Lower leg skin (tissue), 4 donors: ENCODE results near the gene PTCD3. TPM values are rescaled to one million over a fixed set of nuclear protein-coding genes. Genes with fewer than 3 reads are reported as not detected.

Experiments
- DNase-seq, 2 donors: peaks; one replicate each; pipeline ENCODE4 v3.0.0-alpha.2; 2019; ENCODE audit warnings: low spot score in 2 of 2
- H3K4me3 ChIP-seq: fragments of 200-600 bp; sonication (generic); 2 replicates; pipeline ENCODE4 v1.5.1; 2017; ENCODE audit warnings: mild to moderate bottlenecking, low read depth; ENCODE audit not compliant: poor library complexity, severe bottlenecking
- POLR2A ChIP-seq, 2 donors: fragments of 450-650 bp; IDR thresholded peaks; one replicate each; pipeline ENCODE4 v1.6.1; 2016 to 2017; ENCODE audit warnings: antibody characterized with exemption in 2 of 2, mild to moderate bottlenecking in 1 of 2, moderate library complexity in 1 of 2
- WGBS, 2 donors: methylation state at CpG; one replicate each; pipeline ENCODE4 v1.1.5; 2018; 5-methylcytosine and 5-hydroxymethylcytosine counted together
- intact Hi-C: fragments of 100-400 bp; cut with DNase I; formaldehyde crosslinking; loops from one replicate; pipeline ENCODE4 v1.15.0; 2023; ENCODE audit warnings: low total_unique reads
- total RNA-seq, 4 donors: library from RNA; depleted of rRNA; stranded (reverse); fragments of >200 nt; gene quantifications; one replicate each; pipeline ENCODE4 v1.1.0, GENCODE V29; 2016
- TF ChIP-seq, protein P1 (sequence below), 3 donors: fragments of 450-650 bp; IDR thresholded peaks; one replicate each; pipeline ENCODE4 v1.5.1; 2016; ENCODE audit warnings: antibody characterized with exemption in 3 of 3, mild to moderate bottlenecking in 3 of 3, moderate library complexity in 2 of 3

Gene PTCD3
- total RNA-seq, 4 donors from 2014 or later: 35.5 to 98.7 (median 48.5) TPM

DNA sequence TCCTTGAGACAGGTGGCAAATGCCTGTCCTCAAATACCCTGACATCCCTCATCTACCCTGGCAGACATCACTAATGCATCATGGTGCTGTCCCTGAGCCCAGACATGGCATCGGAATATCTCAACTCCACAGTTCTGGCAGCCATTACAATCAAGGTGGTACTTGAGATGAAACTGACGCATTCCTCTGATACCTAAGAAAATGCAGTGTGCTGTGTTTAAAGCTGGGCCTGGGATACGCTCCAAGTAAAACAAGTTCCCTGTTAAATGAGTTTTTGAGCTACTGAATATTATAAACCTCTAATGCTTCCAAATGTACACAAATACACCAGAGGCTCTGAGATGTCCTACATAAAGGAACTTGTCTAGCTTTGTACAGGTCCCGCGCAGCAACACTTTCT is 30.1 kb upstream of the PTCD3 start:
- H3K4me3 ChIP-seq: no peak overlapping the region
- intact Hi-C loops: loop anchor here (5.0 kb wide), 2 partner anchors 189 to 249 kb away; partner anchors contain the start of gene ST3GAL5
- no peak for DNase-seq
- TF ChIP-seq, protein P1, sequence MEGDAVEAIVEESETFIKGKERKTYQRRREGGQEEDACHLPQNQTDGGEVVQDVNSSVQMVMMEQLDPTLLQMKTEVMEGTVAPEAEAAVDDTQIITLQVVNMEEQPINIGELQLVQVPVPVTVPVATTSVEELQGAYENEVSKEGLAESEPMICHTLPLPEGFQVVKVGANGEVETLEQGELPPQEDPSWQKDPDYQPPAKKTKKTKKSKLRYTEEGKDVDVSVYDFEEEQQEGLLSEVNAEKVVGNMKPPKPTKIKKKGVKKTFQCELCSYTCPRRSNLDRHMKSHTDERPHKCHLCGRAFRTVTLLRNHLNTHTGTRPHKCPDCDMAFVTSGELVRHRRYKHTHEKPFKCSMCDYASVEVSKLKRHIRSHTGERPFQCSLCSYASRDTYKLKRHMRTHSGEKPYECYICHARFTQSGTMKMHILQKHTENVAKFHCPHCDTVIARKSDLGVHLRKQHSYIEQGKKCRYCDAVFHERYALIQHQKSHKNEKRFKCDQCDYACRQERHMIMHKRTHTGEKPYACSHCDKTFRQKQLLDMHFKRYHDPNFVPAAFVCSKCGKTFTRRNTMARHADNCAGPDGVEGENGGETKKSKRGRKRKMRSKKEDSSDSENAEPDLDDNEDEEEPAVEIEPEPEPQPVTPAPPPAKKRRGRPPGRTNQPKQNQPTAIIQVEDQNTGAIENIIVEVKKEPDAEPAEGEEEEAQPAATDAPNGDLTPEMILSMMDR (IDR thresholded peaks at IDR 0.05): no peak
- no peak for TF ChIP-seq POLR2A (IDR thresholded peaks at IDR 0.05)
- WGBS, 2 donors: 97 to 99% methylated on average over 5 of the region's 5 CpGs

DNA sequence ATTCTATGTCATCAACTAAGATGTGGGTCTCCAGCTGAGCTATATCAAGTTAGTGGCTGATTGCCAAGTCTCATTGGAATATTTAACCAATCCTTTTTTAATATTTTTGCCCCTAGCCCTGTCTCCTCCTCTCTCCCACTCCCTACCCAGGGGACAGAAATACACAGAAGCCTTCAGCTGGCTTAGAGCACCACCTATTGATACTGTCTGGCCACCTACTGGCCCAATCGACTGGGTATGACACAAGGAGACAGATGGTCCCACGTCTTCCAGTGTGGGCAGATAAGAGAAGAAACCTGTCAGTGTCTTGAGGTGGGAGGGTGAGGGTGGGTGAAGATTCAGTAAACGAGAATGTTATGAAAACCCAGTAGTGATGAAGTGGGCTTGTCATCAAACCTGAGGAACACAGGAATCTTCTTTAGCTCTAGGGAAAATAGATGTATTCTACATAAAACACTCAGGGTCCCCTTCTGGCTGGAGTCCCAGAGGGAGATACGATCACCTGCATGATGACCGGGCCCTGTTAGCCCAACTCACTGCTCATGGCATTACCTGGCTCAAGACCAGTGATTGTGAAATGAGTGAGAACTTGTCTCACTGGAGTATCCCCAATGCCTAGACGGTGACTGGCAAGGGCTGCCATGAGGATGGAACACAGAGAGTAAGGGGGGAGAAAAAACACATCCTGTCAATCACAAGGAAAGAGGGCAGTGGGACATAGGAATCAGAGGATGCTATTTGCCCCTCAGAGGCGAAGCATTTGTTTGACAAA is 27.1 kb upstream of the PTCD3 start:
- intact Hi-C loops: loop anchor here (5.0 kb wide), 2 partner anchors 192 to 252 kb away; partner anchors contain the start of gene ST3GAL5
- no peak for DNase-seq
- 56 to 57% methylated on average over 7 of the region's 7 CpGs for WGBS, 2 donors
- H3K4me3 ChIP-seq: no peak overlapping the region
- no peak for TF ChIP-seq POLR2A (IDR thresholded peaks at IDR 0.05)
- TF ChIP-seq, protein P1 (IDR thresholded peaks at IDR 0.05): no peak

DNA sequence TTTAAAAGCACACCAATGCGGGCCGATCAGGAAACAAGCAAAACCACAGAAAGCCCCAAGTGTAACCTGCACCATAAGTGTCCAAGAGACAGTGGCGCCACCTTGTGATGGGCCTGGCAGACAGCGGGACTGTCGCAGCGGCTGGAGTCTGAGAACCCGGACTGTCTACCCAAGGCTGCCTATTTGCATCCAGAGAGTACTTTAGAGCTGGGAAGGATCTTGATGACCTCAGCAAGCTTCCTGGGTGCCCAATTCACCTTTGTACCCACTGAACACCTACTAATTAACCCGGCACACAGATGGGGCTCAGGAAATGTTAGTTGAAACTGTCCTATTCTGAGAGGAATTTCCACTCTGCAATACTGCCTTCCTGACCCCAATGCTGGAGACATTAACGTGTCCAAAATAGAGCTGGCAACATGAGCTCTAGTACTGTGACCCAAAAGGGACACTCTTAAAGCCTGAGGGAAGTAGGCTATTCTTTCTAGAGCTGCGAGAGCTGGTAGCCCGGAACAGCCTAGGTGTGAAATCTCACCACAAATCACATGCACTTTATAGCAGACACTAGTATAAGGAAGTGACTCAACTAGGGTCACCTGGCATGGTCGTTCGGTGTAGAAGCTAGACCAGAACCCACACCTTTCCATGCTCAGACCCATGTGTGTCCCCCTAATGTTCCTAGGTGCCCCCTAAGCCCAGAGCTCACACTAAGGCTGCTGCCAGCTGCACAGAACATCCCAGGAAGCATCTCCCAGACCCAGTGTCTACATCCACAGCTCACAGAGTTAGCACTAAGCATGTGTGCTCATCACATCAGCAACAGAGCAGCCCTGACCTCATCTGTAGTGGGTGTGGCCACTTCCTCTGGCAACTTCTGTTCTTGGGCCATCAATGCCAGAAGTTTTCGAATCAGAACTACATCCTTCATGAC is 25.8 kb upstream of the PTCD3 start:
- intact Hi-C loops: loop anchor here (5.0 kb wide), 2 partner anchors 193 to 253 kb away; partner anchors contain the start of gene ST3GAL5
- H3K4me3 ChIP-seq: no peak overlapping the region
- 40 to 48% methylated on average over 14 of the region's 14 CpGs for WGBS, 2 donors
- DNase-seq: peak; percentile 69 to 97
- TF ChIP-seq POLR2A (IDR thresholded peaks at IDR 0.05): no peak
- TF ChIP-seq, protein P1 (IDR thresholded peaks at IDR 0.05): peak in 1 of 3 donors; percentile 60

DNA sequence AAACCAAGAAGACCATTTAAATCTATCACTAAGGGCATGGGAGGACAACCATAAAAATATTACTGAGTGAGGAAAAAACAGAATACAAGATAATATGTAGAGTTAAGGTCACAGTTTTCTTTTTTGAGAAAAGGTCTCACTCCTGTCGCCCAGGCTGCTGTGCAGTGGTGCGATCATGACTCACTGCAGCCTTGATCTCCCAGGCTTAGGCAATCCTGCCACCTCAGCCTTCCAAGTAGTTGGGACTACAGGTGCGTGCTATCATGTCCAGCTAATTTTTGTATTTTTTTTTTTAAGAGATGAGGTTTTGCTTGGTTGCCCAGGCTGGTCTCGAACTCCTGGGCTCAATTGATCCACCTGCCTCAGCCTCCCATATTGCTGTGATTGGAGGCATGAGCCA is 24.3 kb upstream of the PTCD3 start:
- H3K4me3 ChIP-seq: no peak overlapping the region
- WGBS, 2 donors: 94 to 97% methylated on average over 4 of the region's 4 CpGs
- intact Hi-C loops: no loop called here
- TF ChIP-seq POLR2A (IDR thresholded peaks at IDR 0.05): no peak
- TF ChIP-seq, protein P1 (IDR thresholded peaks at IDR 0.05): no peak
- DNase-seq: no peak

DNA sequence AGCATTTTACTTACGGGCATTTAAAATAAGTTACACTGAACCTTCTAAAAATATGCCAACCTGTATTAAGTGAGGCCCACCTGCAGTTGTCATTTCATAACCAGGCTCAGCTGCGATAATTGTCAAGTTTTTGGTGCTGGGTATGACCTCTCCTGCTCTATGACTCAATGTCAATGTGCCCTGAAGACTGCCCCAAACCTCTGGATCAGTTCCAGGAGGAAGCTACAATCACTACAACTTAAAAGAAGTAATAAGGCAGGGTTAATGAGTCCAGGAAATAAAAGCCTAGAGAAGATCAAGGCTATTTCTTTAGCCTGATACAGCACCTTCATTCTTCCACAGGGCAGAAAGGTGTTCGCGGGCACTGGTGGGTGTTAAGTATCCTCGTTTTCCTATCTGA is 23.3 kb upstream of the PTCD3 start:
- no peak overlapping the region for H3K4me3 ChIP-seq
- TF ChIP-seq POLR2A (IDR thresholded peaks at IDR 0.05): no peak
- TF ChIP-seq, protein P1 (IDR thresholded peaks at IDR 0.05): no peak
- intact Hi-C loops: no loop called here
- WGBS, 2 donors: 86 to 88% methylated on average over 5 of the region's 5 CpGs
- no peak for DNase-seq
